Stimulated activated CD4-positive, alpha-beta T cell treated with anti-CD3 and anti-CD28 coated beads, Interleukin-12 subunit alpha, Interleukin-12 subunit beta, amount 100 ng/mL, for 48 hours (primary cell): Measurements from ENCODE around the gene CAND2.
"Not testable (repeated sequence)": the region's sequence is repeated elsewhere in the genome, so short reads cannot be mapped to it uniquely, and the experiment has no call there.

Experiments used
- DNase-seq, 3 donors: peaks; one replicate each; pipeline ENCODE4 v3.0.0-alpha.2; 2020; ENCODE audit warnings: low read depth in 2 of 3, low spot score in 1 of 3

Gene CAND2

DNA sequence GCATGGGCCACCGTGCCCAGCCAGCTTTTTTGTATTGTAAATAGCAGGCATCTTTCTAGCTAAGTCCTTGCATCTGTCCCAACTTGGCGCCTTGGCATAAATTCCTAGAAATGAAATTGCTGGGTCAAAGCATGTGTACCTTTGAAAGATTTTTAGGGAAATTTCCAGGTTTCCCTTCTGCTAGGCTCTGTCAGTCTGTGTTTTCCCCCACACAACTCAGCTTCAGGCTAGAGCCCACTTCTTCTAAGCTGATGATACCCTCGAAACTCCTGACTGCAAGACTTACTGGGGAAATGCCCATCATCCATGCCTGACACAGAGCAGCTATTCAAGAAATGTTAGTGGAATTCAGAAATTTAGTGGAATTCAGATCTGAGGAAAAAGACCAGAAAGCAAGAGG is 55.7 kb downstream of the CAND2 start:
- no peak for DNase-seq

DNA sequence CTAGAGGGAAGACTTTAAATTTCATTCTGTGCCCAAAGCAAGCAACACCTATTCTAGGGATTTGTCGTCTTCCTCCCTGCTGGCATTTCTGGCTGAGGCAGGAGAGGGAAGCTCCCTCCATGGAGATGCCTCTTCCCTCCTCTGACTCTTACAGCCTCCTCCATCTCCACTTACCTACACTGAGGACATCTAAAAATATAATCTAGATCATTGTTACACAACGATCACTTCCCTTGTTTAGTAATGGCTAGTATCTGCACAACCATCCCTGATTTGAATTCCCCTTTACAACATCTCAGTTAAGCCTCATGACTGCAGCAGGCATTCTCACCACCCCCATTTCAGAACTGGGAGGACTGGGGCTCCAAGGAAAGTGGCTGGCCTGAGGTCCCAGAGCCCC is 57.4 kb downstream of the CAND2 start:
- not testable (repeated sequence) for DNase-seq

DNA sequence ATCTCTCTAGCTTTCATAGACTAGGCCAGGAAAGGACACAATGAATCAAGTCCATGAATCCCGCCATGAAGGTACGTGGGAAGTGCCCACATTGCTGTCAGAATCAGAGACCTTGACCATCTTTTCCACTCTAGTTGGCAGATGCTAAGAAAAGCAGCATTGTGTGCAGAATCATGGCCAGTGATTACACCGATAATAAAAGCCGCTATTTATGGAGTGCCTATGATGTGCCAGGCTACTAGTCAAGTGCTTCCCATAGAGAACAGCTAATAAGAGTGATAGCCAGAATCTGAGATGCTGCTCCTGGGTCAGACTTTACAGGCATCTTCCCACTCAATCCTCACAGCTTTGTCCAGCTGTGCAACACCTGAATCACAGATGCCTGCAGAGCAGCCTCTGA is 58.1 kb downstream of the CAND2 start:
- no peak for DNase-seq

DNA sequence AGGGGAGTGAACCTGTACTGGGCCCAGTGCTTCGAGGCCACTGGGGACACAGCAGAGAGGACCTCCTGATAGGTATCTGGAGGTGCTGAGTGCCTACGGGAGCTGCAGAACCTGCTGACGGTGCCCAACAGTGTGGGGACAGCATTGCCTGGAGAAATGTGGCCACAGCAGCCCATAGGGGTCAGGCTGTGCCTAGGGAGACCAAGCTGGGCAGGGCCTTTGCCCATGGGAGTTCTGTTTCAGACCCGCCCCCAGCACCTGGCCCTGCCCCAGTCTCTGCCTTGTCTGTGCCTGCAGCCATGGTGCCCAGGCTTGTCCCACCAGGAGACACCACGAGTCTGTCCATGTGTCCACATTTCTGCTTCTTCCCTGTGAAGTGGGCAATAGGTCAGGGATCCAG is 60.1 kb downstream of the CAND2 start:
- no peak for DNase-seq

DNA sequence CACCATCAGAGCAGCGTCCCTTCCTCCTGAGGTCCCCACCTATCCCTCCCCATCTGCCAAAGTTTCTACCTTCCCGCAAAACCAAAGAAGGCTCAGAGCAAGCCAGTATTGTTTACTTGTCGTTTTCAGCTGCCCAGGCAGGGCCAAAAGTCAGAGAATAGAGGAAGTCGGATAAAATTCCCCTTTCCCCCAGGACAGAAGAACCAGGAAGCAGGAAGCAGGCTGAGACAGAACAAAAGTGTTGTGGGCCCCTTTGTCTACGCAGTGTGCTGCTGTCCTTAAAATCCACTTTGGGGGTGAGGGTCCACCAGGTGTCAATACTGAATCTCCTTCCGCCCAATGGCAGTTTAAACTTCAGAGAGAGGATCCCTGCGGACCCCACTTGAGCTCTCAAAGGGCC is 63.4 kb downstream of the CAND2 start:
- DNase-seq, result no peak

DNA sequence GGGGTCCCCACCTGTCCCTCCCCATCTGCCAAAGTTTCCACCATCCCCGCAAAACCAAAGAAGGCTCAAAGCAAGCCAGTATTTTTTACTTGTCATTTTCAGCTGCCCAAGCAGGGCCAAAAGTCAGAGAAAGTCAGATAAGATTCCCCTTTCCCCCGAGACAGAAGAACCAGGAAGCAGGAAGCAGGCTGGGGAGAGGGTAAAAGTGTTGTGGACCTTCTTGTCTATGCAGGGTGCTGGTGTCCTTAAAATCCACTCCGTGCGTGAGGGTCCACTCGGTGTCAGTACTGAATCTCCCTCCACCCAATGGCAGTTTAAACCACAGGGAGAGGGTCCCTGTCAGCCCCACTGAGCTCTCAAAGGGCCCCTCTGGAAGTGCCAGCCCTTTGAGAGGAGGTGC is 65.1 kb downstream of the CAND2 start:
- no peak for DNase-seq

DNA sequence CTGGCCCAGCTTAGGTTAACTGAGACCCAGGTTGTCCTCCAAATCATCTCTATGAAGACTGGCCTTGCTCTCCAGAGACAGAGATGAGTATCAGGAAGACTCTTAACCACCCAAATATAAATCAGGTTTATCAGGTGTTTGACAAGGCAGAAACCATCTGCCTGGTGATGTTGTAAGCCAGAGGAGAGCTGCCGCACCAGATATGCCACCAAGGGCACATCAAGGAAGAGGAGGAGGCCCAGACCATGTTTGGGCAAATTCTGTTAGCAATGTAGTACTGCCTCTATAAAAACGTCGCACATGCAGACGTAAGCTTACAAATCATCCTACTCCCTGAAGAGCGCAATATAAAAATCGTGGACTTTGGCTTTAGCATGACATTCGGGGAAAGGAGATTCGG is 65.9 kb downstream of the CAND2 start:
- DNase-seq, result no peak

DNA sequence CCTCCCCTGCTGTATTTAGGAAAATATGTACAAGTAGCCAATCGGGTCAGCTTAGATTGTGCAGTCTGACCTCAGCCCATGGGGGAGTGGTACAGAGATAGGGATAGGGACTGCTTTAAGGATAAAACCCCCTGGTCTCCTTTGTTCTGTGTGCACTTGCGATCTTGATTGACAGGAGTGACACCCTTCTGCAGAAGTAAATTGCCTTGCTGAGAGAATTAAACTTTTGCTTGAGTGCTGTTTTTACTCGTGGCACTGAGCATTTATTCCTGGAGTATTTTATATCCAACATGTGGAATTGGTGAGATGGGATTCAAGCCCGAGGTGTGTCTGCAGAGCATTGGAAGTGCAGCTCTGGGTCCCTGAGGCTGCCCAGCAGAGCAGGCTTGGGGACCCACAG is 68.8 kb downstream of the CAND2 start:
- DNase-seq, result no peak

DNA sequence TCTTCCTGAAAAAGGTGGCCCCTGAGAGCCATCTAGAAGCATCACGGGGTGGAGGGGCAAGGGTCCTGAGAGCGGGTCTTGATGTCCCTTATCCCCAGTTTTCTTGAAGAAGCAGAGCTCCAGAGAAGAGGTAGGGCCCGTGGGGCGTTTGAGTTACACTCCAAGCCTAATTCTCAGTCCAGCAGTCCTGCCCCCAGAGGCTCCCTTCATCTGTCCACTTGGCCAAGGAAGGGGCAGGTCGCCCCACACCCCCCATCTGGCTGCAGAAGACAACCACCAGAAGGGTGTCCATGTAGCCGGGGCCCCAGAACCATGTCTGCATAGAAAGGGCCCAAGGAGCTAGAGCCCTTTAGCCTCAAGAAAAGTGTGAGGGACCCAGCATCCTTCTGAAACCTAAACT is 70.4 kb downstream of the CAND2 start:
- DNase-seq, result no peak

DNA sequence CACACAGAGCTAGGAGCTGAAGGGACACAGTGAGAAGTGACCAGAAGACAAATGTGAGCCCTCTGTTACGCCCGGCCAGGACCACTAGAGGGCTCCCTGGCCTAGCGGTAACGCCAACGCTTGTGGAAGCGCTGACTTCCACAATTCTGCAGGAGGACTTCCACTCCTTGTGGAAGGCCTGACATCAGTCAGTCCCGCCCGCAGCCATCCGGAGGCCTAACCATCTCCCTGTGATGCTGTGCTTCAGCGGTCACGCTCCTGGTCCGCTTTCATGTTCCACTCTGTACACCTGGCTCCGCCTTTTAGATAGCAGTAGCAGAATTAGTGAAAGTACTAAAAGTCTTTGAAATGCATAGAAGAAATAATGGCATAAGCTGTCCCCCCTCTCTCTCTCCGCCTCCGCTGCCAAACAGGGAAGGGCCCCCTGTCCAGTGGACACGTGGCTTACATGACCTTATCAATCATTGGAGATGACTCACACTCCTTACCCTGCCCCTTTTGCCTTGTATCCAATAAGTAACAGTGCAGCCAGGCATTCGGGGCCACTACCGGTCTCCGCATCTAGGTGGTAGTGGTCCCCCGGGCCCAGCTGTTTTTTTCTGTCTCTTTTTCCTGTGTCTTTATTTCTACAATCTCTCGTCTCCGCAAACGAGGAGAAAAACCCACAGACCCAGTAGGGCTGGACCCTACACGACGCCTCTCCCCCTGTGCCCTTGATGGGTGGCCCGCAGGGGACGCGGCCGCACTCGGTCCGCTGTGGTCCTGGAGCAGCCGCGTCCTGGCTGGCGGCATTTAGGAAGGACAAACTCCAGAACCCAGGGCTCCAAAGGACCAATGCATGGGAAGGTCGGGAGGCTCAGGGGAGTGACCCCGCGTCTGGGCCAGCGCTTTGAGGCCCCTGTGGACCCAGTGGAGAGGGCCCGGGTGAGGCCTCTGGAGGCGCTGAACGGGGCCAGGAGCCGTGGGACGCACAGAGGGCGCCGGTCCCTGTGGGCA is 71.9 kb downstream of the CAND2 start:
- DNase-seq, result peak; percentile 46 to 64 (median 58)

DNA sequence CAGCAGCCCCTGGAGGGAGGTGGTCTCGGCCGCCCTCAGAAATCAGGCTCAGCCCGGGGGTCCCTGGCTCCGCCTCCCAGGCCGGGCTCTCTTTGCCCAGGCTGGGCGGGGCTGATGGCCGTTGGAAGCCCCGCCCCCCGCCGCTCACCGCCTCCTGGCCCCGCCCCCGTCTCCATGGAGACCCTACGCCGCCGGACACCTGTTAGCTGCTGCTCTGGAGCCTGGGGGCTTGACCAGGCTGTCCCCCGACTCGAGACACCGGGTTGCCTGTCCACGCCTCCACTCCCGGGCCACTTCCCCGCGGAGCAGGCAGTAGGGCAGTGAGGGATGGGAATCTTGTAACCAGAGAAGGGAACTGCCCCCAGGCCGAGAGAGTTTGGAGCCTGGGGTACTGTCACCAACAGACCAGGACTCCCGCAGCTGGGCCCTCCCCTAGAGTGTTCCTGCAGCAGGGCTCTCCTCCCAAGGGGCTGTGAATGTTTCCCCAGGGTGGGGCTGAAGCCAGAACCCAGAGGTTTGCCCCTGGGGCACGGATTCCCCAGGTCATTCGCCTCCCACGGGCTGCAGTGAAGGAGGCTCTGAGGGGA is 72.6 kb downstream of the CAND2 start:
- DNase-seq, result peak in 2 of 3 donors; percentile 20 to 34

DNA sequence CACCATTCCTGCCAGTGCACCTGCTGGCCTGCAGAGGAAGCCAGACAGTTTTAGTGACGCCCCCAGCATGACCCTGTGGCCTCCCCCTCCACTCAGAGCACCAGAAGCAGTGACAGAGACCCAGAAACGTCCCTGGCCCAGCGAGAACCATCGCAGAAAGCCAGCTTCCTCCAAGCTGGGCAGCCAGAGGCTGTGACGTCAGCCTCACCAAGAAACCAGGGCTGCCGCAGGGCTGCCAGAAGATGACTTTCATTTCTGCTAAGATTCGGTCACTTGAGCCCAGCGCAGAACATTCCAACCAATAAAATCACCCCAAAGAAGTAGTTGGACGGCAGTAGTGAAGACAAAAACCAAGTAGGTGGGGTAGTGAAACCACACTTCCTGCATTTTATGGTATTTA is 74.5 kb downstream of the CAND2 start:
- DNase-seq, result no peak

DNA sequence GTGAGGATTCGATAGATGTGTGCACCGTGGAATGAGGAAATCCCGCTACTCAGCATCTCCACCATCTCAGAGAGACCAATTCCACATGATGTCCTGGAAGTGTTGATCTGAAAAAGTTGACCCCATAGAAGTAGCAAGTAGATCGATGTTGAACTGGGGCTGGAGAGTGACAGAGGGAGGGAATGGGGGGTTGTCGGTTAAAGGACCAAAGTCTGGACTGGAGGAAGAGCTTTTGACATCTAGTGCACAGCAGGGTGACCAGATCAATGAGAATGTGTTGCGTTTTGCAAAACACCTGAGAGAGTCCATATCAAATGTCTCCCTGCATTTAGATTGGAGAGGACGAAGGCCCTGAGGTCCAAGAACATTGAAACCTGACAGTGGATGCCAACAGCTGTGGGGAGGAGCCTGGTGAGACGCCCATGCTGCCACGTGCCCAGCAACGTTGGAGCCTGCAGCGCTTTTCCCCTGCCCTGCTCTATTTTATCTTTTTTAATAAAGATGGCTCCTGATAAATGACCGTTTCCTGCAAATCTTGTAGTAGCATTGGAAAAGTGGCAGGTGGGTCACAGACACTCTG is 75.0 kb downstream of the CAND2 start:
- DNase-seq, result no peak

DNA sequence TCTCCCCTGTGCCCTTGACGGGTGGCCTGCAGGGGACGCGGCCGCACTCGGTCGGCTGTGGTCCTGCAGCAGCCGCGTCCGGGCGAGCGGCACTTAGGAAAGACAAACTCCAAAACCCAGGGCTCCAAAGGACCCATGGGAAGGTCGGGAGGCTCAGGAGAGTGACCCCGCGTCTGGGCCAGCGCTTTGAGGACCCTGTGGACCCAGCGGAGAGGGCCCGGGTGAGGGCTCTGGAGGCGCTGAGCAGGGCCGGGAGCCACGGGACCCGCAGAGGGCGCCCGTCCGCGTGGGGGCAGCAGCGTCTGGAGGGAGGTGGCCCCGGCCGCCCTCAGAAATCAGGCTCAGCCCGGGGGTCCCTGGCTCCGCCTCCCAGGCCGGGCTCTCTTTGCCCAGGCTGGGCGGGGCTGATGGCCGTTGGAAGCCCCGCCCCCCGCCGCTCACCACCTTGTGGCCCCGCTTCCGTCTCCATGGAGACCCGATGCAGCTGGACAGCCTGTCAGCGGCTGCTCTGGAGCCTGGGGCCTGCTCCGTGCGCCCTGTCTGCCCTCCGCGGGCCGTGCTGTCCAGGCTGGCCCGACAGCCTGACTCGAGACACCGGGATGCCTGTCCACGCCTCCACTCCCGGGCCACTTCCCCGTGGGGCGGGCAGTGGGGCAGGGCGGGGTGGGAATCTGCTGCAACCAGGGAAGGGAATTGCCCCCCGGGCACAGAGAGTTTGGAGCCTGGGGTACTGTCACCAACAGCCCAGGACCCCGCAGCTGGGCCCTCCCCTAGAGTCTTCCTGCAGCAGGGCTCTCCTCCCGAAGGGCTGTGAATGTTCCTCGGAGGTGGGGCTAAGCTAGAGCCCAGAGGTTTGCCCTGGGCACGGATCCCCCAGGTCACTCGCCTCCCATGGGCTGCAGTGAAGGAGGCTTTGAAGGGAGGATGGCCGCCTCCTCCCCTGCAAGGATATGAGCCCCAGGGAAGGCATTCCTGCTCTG is 79.7 kb downstream of the CAND2 start:
- DNase-seq, result no peak

DNA sequence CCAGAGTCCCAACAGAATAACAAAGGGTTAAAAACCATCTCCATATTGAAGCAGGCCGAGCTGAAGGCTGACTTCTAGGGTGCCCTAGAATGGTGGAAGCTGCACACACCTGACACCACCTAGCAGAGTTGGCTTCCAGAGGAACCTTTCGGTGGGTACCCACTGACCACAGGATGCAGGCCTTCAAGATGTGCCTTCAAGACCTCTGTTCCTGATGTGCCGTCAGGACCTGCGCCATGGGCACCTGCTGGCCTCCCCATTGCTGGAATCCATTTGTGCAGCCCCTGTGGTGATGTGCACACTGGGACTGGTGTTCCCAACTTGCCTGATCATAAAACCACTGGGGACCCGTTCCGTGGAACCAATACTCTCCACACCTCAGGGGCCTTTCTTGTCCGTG is 80.6 kb downstream of the CAND2 start:
- no peak for DNase-seq

DNA sequence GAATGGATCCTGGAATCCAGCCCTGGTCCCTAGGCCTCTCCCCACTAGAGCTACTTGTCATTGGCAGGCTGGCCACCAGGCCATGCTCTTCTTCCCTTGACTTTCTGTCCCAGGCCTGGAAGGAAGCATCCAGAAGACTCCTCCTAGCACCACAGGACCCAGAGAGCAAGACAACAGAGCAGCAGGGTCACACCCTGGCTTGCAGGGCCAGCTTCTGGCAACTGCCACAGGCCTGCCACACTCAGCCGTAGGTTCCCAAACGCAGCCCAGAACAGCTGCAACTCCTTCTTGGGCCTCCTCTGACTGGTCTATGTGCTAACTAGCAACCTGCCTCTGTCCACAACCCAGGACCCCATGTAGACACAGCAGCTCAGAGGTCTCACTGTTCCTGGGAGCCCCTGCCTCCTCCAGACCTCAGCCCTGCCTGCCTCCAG is 81.7 kb downstream of the CAND2 start:
- DNase-seq, result no peak

DNA sequence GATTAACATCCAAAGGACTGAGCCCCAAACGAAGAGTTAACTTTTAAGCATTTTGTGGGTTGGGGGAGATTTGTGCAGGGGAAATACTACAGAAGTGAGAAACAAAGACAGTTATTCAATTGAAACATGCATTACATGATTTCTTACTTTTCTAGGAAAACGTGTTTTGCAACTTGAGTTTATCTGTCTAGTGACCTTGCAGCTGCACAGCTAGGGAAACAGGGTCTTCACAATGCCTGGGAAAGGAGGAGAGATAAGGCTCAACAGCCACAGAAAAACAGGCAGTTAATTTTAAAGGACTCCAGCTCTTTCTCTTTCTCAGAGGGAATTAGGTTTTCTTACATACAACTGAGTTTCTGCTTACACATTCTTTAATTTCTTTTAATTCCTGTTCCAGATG is 82.3 kb downstream of the CAND2 start:
- DNase-seq, result not testable (repeated sequence)

DNA sequence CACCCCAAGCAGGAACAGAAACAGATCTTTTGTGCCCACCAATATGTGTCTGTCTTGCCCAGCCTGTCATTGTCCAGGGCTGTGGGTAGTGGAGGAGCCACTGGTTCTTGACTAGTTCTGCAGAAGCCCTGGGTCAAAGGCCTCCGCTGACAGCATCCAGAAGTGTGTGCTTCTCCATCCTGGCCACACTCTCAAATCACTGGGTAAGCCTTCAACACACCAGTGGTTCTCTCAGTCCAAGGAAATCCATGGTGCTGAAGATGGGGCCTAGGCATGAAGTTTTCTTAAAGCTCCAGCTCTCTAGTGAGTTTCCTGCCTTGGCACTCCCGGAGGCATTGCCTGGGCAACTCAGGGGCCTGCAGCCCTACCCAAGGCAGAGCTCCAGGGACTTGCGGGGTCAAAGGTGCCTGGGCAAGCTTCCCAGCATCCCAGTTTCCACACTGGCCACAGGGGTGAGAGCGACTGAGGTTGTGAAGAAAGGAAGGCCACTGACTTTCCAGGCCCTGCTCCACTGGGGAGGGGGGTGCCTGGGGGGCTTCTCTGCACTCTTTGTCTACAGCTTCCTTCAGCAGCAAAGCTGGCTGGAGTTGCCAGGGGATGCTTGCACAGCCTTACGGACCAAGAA is 82.8 kb downstream of the CAND2 start:
- DNase-seq, result no peak

DNA sequence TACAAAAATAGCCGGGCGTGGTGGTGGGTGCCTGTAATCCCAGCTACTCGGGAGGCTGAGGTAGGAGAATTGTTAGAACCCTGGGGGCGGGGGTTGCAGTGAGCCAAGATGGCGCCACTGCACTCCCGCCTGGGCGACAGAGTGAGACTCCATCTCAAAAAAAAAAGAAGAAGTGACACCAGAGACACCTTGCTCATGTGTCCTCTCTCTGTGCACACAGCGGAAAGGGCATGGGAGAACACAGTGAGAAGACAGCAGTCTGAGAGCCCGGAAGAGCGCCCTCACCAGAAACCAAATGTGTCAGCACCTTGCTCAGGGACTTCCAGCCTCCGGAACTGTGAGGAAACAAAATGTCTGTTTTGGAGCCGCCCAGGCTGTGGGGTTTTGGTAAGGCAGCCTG is 85.4 kb downstream of the CAND2 start:
- DNase-seq, result not testable (repeated sequence)
